ENCODE measurements around the gene SPSB3. TPM values are rescaled to one million over a fixed set of nuclear protein-coding genes. Genes with fewer than 3 reads are reported as not detected.

The SPSB3 gene
- total RNA-seq, 4 donors from 2014 or later = 86.2 to 161 (median 88.3) TPM

- DNase-seq (no peak), ATAC-seq (no peak)
- Histone ChIP-seq H3K4me3 (no peak overlapping the region), H3K27ac (no peak overlapping the region), H3K4me1 (no peaks in the 10 kb centered on the region), H3K9me3 (no peaks in the 10 kb centered on the region), H3K36me3 (peaks cover 0 to 45% of the 10 kb centered on the region in 2 donors), H3K27me3 (no peaks in the 10 kb centered on the region)
- intact Hi-C loops (cut with DNase I; ENCODE audit: low total_unique reads) = no loop called here
- in situ Hi-C loops (cut with MboI; ENCODE audit: low sequenced_read_pairs in 4 of 4) = no loop called here
- TF ChIP-seq CTCF (IDR thresholded peaks at IDR 0.05 in 4 of 5, conservative IDR thresholded peaks at IDR 0.05 in 1 of 5) (no peak), POLR2A (IDR thresholded peaks at IDR 0.05) (no peak)
Observed at GRCh38 chr16:1732071-1732470, 50.3 kb downstream of the SPSB3 start.

GRCh38 chr16:1731603-1732002 is 50.8 kb downstream of the SPSB3 start:
- no peak for TF ChIP-seq POLR2A (IDR thresholded peaks at IDR 0.05)
- no peak for TF ChIP-seq CTCF (IDR thresholded peaks at IDR 0.05 in 4 of 5, conservative IDR thresholded peaks at IDR 0.05 in 1 of 5)
- peaks cover 0 to 50% of the 10 kb centered on the region in 2 donors for H3K36me3 ChIP-seq
- no peak overlapping the region for H3K4me3 ChIP-seq
- H3K27me3 ChIP-seq = no peaks in the 10 kb centered on the region
- ATAC-seq (no peak), DNase-seq (no peak)
- in situ Hi-C loops (cut with MboI; ENCODE audit: low sequenced_read_pairs in 4 of 4) = no loop called here
- H3K9me3 ChIP-seq = no peaks in the 10 kb centered on the region
- no peak overlapping the region for H3K27ac ChIP-seq
- H3K4me1 ChIP-seq = no peaks in the 10 kb centered on the region
- intact Hi-C loops (cut with DNase I; ENCODE audit: low total_unique reads) = no loop called here

- TF ChIP-seq CTCF (IDR thresholded peaks at IDR 0.05 in 4 of 5, conservative IDR thresholded peaks at IDR 0.05 in 1 of 5) (no peak), POLR2A (IDR thresholded peaks at IDR 0.05) (no peak)
- Histone ChIP-seq H3K36me3 (peaks cover 0 to 52% of the 10 kb centered on the region in 2 donors), H3K4me1 (no peaks in the 10 kb centered on the region), H3K27me3 (no peaks in the 10 kb centered on the region), H3K27ac (no peak overlapping the region), H3K9me3 (no peaks in the 10 kb centered on the region), H3K4me3 (no peak overlapping the region)
- in situ Hi-C loops (cut with MboI; ENCODE audit: low sequenced_read_pairs in 4 of 4) (no loop called here), intact Hi-C loops (cut with DNase I; ENCODE audit: low total_unique reads) (no loop called here)
- ATAC-seq (no peak), DNase-seq (no peak)
Observed at GRCh38 chr16:1731073-1731472, 51.3 kb downstream of the SPSB3 start.

GRCh38 chr16:1729445-1729844 is 52.9 kb downstream of the SPSB3 start:
- intact Hi-C loops (cut with DNase I; ENCODE audit: low total_unique reads) (no loop called here), in situ Hi-C loops (cut with MboI; ENCODE audit: low sequenced_read_pairs in 4 of 4) (no loop called here)
- TF ChIP-seq POLR2A (IDR thresholded peaks at IDR 0.05) (no peak), CTCF (IDR thresholded peaks at IDR 0.05 in 4 of 5, conservative IDR thresholded peaks at IDR 0.05 in 1 of 5) (no peak)

GRCh38 chr16:1729026-1729425 is 53.3 kb downstream of the SPSB3 start:
- TF ChIP-seq POLR2A (IDR thresholded peaks at IDR 0.05) (no peak), CTCF (IDR thresholded peaks at IDR 0.05 in 4 of 5, conservative IDR thresholded peaks at IDR 0.05 in 1 of 5) (no peak)
- intact Hi-C loops (cut with DNase I; ENCODE audit: low total_unique reads) = no loop called here
- Histone ChIP-seq H3K27me3 (no peaks in the 10 kb centered on the region), H3K27ac (no peak overlapping the region), H3K4me1 (no peaks in the 10 kb centered on the region), H3K36me3 (peaks cover 0 to 58% of the 10 kb centered on the region in 2 donors), H3K9me3 (no peaks in the 10 kb centered on the region), H3K4me3 (no peak overlapping the region)
- in situ Hi-C loops (cut with MboI; ENCODE audit: low sequenced_read_pairs in 4 of 4) = no loop called here
- no peak for ATAC-seq
- DNase-seq = no peak

More at GRCh38 chr16:1729445-1729844, 52.9 kb downstream of the SPSB3 start:
- Histone ChIP-seq H3K27me3 (no peaks in the 10 kb centered on the region), H3K4me1 (no peaks in the 10 kb centered on the region), H3K4me3 (no peak overlapping the region), H3K27ac (no peak overlapping the region), H3K36me3 (peaks cover 0 to 62% of the 10 kb centered on the region in 2 donors), H3K9me3 (no peaks in the 10 kb centered on the region)
- ATAC-seq (no peak), DNase-seq (no peak)

All from gastrocnemius medialis (tissue), 4 donors.